GM19023 (cell line): Measurements from ENCODE around the gene TAS1R3.

Experiments
- ATAC-seq: cut with Tn5 transposase; IDR thresholded peaks from one replicate; pipeline ENCODE4 v1.9.1; 2021; ENCODE audit warnings: mild to moderate bottlenecking, moderate library complexity; ENCODE audit not compliant: unreplicated experiment

Gene TAS1R3

DNA sequence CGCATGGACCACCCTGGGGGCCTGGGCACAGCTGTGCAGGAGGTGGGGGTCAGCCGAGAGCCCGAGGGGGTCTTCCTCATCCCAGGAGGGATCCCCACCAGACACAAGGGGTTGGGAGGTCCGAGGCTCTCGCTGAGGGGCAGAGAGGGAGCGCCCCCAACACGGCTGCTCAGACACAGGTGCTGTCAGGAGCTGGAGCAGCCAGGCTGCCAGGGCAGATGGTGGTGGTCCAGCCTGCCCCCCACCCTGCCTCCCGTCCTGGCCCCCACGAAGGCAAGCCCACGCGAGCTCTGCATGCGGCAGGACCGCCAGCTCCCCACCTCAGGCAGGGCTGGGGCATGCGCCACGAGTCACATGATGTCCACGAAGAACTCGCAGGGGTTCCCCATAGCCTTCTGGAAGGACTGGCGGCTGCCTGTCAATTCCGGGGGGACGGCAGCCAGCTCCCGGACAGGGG lies 4.7 kb downstream of the TAS1R3 start:
- no peak for ATAC-seq

DNA sequence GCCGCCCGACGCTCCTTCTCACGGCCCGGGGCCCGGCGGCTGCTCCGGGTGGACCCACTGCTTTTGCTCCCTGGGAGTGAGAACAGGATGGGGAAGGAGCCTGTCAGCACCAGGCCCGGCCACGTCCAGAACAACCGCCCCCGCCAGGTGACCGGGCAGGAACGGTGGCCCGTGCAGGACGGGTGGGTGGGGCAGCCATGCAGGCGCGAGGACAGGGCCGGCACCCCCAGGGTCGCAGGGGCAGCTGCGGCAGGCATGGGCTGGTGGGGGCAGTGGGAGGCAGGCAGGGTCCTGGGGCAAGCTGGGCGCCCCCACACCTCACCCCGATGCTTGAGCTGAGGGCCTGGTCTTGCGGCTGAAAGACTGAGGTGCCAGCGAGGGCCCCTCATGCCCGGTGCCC lies 5.4 kb downstream of the TAS1R3 start:
- no peak for ATAC-seq

DNA sequence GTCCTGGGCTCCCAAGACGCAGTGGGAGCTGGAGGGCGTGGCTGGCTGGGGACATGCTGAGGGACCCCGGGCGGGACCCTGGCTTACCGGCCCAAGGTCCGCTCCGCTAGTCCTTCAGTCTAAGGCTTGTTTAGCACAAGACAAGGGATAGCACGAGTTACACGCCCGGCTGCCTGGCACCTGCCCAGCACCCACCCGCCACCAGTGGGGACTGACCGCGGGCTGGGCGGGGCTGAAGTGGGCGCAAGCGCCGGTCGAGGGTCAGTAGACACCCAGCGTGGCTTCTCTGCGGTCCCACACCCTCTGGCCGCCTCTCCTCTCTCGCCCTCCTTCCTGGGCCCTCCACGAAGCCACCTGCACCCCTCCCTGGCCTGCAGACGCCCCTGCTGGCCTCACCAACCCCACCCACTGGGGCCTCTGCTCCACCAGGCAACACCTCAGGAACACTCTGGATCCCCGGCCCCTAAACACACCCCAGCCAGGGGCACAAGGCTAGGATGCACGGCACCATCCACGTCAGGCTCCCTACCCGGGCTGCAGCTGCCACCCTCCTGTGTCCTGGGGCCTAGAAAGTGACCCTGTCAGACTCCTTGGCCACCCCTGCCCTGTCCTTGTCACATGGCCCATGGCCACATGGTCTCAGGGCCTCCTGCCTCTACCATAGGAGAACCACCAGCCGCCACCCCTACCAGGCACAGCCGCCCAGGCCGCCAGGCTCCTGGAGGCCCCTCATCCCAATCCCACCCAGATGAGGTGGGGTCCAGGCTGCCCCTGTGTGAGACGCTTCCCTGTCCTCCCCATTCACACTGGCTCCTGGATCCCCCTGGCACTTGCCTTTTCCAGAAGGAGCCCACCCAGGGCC lies 6.1 kb downstream of the TAS1R3 start:
- no peak for ATAC-seq

- ATAC-seq: no peak
Observed at GRCh38 chr1:1337793-1338147, 6.7 kb downstream of the TAS1R3 start.

GRCh38 chr1:1338278-1338677 lies 7.2 kb downstream of the TAS1R3 start:
- ATAC-seq: no peak

DNA sequence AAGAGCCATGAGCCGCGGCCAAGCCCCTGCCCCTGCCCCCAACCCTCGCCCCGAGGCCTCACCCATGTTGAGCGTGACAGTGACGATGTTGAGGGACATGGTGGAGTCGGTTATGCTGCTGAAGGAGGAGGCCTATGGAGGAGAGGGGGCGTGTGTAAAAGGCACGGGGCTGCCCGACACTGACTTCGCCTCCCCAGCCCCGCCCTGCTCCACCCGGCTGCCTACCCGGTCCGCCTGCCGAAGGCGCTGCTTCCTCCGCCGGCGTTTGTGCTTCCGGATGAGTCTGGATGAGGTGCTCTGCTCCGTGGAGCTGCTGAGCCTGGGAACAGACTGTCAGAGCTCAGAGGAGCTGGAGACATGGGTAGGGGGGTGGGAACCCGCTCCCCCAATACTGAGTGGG lies 9.1 kb downstream of the TAS1R3 start:
- ATAC-seq: no peak

DNA sequence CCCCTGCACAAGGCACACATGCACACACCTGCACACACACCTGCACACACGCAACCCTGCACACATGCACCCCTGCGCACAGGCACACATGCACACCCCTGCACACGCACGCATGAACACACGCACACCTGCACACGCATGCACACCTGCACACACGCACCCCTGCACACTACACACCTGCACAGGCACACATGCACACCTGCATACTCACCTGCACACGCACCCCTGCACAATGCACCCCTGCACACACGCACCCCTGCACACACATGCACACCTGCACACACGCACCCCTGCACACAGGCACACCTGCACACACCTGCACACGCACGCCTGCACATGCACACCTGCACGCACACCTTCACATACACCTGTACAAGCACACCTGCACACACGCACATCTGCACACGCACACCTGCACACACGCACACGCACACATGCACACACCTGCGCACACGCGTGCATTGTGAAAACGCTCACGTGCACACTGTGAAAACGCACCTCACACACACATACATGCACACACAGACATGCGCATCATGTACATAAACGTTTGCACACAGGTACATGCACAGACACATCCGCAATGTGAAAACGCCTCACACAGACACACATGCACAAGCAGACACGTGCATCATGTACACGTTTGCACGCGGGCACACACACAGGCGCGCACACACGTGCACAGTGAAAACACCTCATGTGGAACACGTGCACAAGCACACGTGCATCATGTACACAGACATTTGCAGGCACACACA lies 9.9 kb downstream of the TAS1R3 start:
- ATAC-seq: no peak

DNA sequence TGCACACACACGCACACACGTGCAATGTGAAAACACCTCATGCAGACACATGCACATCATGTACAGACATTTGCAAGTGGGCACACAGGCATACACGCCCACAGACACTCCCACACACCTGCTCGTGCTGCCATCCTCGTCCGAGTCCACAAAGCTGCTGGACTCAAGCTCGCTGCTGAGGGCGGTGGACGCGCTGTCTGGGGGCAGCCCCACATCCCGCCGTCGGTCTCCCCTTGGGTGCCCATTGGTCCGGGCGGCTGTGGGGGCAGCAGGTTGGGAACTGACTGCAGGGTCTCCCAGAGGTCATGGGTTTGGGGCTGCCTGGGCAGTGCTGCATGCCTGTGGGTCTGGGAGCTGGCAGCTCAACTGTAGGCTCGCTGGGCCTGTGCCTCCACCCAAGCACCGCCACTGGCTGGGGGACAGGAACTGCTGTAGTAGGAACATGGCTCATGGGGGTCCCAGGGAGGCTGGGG lies 10.5 kb downstream of the TAS1R3 start:
- ATAC-seq: no peak

DNA sequence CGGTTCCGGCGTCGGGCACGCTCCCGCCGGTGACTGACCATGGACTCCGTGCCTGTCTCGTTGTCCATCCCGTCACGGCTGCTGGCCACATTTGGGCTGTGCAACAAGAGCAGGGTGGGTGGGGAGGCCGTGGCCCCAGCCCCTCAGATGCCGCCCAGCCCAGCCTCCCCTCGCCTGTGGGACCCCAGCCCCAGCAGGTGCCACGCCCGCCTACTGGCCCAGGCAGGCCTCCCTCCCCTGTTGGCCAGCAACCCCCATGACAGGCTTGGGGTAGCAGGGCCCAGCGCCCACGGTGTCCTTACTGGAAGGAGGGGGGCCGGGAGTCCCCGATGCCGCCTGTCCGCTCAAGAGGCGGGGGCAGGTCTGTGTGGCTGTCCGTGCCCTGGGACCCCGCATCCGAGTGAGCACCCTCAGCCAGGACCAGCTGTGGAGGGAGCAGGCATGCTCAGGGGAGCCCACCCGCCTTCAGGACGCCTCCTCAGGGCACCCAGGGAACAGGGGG lies 11.0 kb downstream of the TAS1R3 start:
- ATAC-seq: no peak

- no peak for ATAC-seq
Observed at GRCh38 chr1:1342584-1343115, 11.6 kb downstream of the TAS1R3 start.

DNA sequence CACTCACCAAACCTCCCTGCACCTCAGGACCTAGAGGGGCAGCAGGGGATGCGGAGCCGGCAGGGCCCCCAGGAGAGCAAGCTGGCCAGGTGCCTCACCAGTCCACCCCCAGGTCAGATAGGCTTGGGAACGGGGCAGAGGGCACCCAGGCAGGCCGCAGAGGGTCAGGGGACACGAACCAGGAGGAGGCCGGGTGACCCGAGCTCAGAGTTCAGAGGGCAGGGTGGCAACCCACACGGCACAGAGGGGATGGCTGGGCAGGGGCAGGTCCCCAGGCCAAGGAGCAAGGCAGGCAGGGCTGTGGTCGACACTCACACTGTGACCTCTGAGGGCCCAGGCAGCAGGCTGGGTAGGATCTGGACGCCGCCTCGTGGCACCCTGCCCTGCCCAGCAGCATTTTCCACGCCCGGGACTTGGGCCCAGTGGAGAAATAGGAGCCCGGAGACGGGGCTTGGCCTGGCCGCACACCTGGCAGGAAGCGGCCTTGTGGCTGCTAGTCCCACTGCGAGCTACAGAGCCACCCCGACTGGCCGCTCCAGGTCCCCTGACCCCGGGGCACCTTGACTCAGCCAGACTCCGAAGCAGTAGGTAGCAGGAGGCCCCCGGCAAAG lies 12.8 kb downstream of the TAS1R3 start:
- no peak for ATAC-seq

- no peak for ATAC-seq
Observed at GRCh38 chr1:1344655-1345361, 13.7 kb downstream of the TAS1R3 start.

DNA sequence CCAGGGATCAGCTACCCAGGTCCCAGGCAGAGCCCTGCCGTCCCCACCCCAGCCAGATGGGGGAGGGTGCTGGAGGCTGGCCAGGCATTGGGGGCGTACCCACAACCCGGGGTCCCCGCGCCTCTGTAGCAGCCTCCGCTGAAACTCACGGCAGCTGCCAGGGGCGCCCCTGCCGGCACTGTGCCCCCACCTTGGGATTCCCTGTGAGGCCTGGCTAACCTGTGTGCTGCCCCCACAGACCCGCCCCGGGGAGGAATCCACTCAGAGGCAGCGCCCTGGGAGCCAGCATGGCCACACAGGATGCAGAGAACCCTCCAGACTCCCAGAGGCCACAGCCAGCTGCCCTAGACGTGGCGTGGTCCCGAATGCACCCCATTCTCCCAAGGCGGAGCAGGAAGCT lies 14.3 kb downstream of the TAS1R3 start:
- no peak for ATAC-seq

DNA sequence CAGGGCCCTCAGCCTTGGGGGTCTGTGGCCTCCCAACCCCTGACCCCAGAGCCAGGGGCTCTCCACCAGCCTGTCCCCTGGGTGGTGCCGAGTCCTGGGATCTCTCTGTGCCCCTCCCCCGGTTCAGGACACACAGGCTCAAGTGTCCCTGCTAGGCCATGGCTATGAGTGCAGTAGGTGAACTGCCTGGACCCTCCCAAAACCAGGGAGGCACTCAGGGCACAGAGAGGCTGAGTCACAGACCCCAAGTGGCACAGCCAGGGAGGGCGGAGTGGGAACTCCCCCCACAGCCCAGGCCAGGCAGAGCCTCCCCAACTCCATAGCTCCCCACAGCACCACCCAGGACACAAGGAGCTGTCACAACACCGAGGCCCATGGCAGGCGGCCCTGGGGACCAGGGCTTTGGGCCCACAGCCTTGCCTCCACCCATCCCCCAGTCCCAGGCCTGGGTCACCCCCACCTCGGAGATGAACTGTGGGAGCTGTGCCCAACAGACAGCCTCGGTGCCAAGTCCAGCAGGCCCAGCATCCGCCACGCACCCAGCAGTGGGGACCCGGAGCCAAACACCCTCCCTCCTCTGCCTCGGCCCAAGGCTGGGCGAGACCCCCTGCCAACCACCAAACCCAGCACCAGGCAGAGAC lies 14.9 kb downstream of the TAS1R3 start:
- no peak for ATAC-seq

- no peak for ATAC-seq
Observed at GRCh38 chr1:1346501-1346890, 15.4 kb downstream of the TAS1R3 start.

- ATAC-seq: no peak
Observed at GRCh38 chr1:1347026-1347595, 16.0 kb downstream of the TAS1R3 start.

DNA sequence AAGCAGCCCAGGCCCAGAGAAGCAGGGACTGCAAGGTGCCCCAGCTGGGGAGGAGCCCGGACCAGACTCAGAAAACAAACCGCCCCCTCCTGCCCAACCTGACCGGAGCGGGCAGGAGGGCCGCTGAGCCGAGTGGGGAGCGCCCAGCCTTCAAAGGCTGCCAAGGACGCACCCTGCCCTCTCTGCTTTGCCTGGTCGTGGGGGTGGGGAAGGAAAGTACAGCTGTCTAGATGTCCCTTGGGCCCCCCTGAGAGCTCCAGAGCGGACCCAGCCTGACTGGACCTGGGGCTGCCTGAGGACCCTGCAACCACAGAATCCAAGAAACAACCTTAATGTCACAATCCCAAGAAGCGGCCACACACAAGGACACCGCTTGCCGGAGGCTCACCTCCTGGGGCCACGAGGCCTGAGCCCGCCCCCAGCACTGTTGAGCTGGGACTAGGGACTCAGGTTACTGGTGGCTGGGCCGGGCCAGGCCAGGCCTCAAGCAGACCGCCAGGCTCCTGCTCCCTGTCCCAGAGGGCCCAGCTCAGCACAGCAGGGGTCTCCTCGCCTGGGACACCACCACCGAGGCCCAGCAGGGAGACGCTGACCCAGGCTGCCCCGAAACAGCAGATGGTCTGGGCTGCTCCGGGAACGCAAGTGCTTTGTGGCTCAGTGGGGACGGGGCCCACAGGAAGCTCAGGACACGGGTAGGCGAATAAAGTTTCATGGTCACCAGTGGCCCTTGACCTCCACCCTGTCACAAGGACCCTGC lies 16.8 kb downstream of the TAS1R3 start:
- ATAC-seq: no peak

- ATAC-seq: peak; percentile 22
Observed at GRCh38 chr1:1348420-1349255, 17.6 kb downstream of the TAS1R3 start.
